ENCODE measurements around the gene PIK3AP1. TPM values are rescaled to one million over a fixed set of nuclear protein-coding genes. Genes with fewer than 3 reads are reported as not detected.
"Not testable (repeated sequence)": the region's sequence is repeated elsewhere in the genome, so short reads cannot be mapped to it uniquely, and the experiment has no call there.

The PIK3AP1 gene
- total RNA-seq, 2 donors from 2014 or later = 0.87 to 9.1 TPM

GRCh38 chr10:96740579-96741281 lies 20.4 kb upstream of the PIK3AP1 start:
- Mint-ChIP-seq H3K9me3 (no peaks in the 10 kb centered on the region), H3K27ac (peak overlapping the region in 1 of 2 donors; percentile 44), H3K36me3 (no peaks in the 10 kb centered on the region)
- DNase-seq (ENCODE audit: low spot score in 2 of 2) (no peak), ATAC-seq (no peak)

GRCh38 chr10:96740141-96740540 lies 19.8 kb upstream of the PIK3AP1 start:
- H3K36me3 Mint-ChIP-seq = no peaks in the 10 kb centered on the region
- no peaks in the 10 kb centered on the region for H3K9me3 Mint-ChIP-seq
- ATAC-seq (no peak), DNase-seq (ENCODE audit: low spot score in 2 of 2) (no peak)
- no peak overlapping the region for H3K27ac Mint-ChIP-seq

GRCh38 chr10:96737307-96737902 lies 17.1 kb upstream of the PIK3AP1 start:
- not testable (repeated sequence) for DNase-seq (ENCODE audit: low spot score in 2 of 2); H3K36me3 Mint-ChIP-seq; H3K27ac Mint-ChIP-seq; H3K9me3 Mint-ChIP-seq; ATAC-seq

- Mint-ChIP-seq H3K27ac (no peak overlapping the region), H3K36me3 (peaks cover 0 to 5% of the 10 kb centered on the region in 2 donors), H3K9me3 (no peaks in the 10 kb centered on the region)
- DNase-seq (ENCODE audit: low spot score in 2 of 2) = no peak
- ATAC-seq = no peak
These were observed 4.3 kb upstream of the PIK3AP1 start for GRCh38 chr10:96724621-96725020.

- Mint-ChIP-seq H3K27ac (peak overlapping the region in 1 of 2 donors; percentile 44), H3K9me3 (no peaks in the 10 kb centered on the region), H3K36me3 (peaks cover 0 to 6% of the 10 kb centered on the region in 2 donors)
- ATAC-seq (no peak), DNase-seq (ENCODE audit: low spot score in 2 of 2) (no peak)
These were observed 876 bp upstream of the PIK3AP1 start for GRCh38 chr10:96721207-96721572.

GRCh38 chr10:96719850-96720421 lies 378 bp downstream of the PIK3AP1 start:
- ATAC-seq = peak; percentile 45 to 68
- Mint-ChIP-seq H3K27ac (peak overlapping the region; percentile 72 to 95), H3K9me3 (no peaks in the 10 kb centered on the region), H3K36me3 (peaks cover 0 to 6% of the 10 kb centered on the region in 2 donors)
- peak; percentile 59 to 65 for DNase-seq (ENCODE audit: low spot score in 2 of 2)

- ATAC-seq (no peak), DNase-seq (ENCODE audit: low spot score in 2 of 2) (no peak)
- peaks cover 0 to 6% of the 10 kb centered on the region in 2 donors for H3K36me3 Mint-ChIP-seq
- H3K27ac Mint-ChIP-seq = no peak overlapping the region
- H3K9me3 Mint-ChIP-seq = no peaks in the 10 kb centered on the region
These were observed 1.1 kb downstream of the PIK3AP1 start for GRCh38 chr10:96719200-96719599.

GRCh38 chr10:96718304-96718990 lies 1.9 kb downstream of the PIK3AP1 start:
- ATAC-seq (no peak), DNase-seq (ENCODE audit: low spot score in 2 of 2) (no peak)
- H3K9me3 Mint-ChIP-seq = no peaks in the 10 kb centered on the region
- H3K27ac Mint-ChIP-seq = no peak overlapping the region
- H3K36me3 Mint-ChIP-seq = peaks cover 0 to 6% of the 10 kb centered on the region in 2 donors

GRCh38 chr10:96716390-96716789 lies 3.9 kb downstream of the PIK3AP1 start:
- Mint-ChIP-seq H3K36me3 (peaks cover 0 to 6% of the 10 kb centered on the region in 2 donors), H3K9me3 (no peaks in the 10 kb centered on the region), H3K27ac (no peak overlapping the region)
- no peak for ATAC-seq
- no peak for DNase-seq (ENCODE audit: low spot score in 2 of 2)

- ATAC-seq = no peak
These were observed 5.5 kb downstream of the PIK3AP1 start for GRCh38 chr10:96714746-96715255.

GRCh38 chr10:96714031-96714590 lies 6.2 kb downstream of the PIK3AP1 start:
- H3K9me3 Mint-ChIP-seq = no peaks in the 10 kb centered on the region
- DNase-seq (ENCODE audit: low spot score in 2 of 2) (no peak), ATAC-seq (no peak)
- H3K27ac Mint-ChIP-seq = no peak overlapping the region
- no peaks in the 10 kb centered on the region for H3K36me3 Mint-ChIP-seq

More at GRCh38 chr10:96714746-96715255, 5.5 kb downstream of the PIK3AP1 start:
- Mint-ChIP-seq H3K9me3 (no peaks in the 10 kb centered on the region), H3K36me3 (peaks cover 0 to 3% of the 10 kb centered on the region in 2 donors), H3K27ac (no peak overlapping the region)
- no peak for DNase-seq (ENCODE audit: low spot score in 2 of 2)

GRCh38 chr10:96712662-96713271 lies 7.5 kb downstream of the PIK3AP1 start:
- Mint-ChIP-seq H3K36me3 (no peaks in the 10 kb centered on the region), H3K9me3 (no peaks in the 10 kb centered on the region), H3K27ac (no peak overlapping the region)
- no peak for ATAC-seq
- no peak for DNase-seq (ENCODE audit: low spot score in 2 of 2)

GRCh38 chr10:96711048-96711728 lies 9.1 kb downstream of the PIK3AP1 start:
- H3K27ac Mint-ChIP-seq = no peak overlapping the region
- H3K9me3 Mint-ChIP-seq = no peaks in the 10 kb centered on the region
- ATAC-seq (no peak), DNase-seq (ENCODE audit: low spot score in 2 of 2) (no peak)
- no peaks in the 10 kb centered on the region for H3K36me3 Mint-ChIP-seq

GRCh38 chr10:96709525-96709924 lies 10.8 kb downstream of the PIK3AP1 start:
- DNase-seq (ENCODE audit: low spot score in 2 of 2) = no peak
- H3K9me3 Mint-ChIP-seq = no peaks in the 10 kb centered on the region
- H3K27ac Mint-ChIP-seq = no peak overlapping the region
- H3K36me3 Mint-ChIP-seq = no peaks in the 10 kb centered on the region
- ATAC-seq = no peak

- DNase-seq (ENCODE audit: low spot score in 2 of 2) (no peak), ATAC-seq (no peak)
- H3K27ac Mint-ChIP-seq = no peak overlapping the region
- H3K9me3 Mint-ChIP-seq = no peaks in the 10 kb centered on the region
- no peaks in the 10 kb centered on the region for H3K36me3 Mint-ChIP-seq
These were observed 11.3 kb downstream of the PIK3AP1 start for GRCh38 chr10:96708996-96709395.

- Mint-ChIP-seq H3K27ac (no peak overlapping the region), H3K36me3 (no peaks in the 10 kb centered on the region)
- DNase-seq (ENCODE audit: low spot score in 2 of 2) = no peak
These were observed 11.9 kb downstream of the PIK3AP1 start for GRCh38 chr10:96708456-96708855.

More at GRCh38 chr10:96708456-96708855, 11.9 kb downstream of the PIK3AP1 start:
- H3K9me3 Mint-ChIP-seq = no peaks in the 10 kb centered on the region
- no peak for ATAC-seq

Data from activated naive CD4-positive, alpha-beta T cell treated with anti-CD3 and anti-CD28 coated beads, Interleukin-2, amount 50 U/mL, for 72 hours (primary cell).